Thoracic aorta (tissue), 2 donors: ENCODE data around the gene TMC5. TPM values are rescaled to one million over a fixed set of nuclear protein-coding genes. Genes with fewer than 3 reads are reported as not detected.
"Not testable (repeated sequence)": the region's sequence is repeated elsewhere in the genome, so short reads cannot be mapped to it uniquely, and the experiment has no call there.

Experiments
- ATAC-seq: fragments of 150-250 bp; one replicate; pipeline ENCODE4 v1.8.0; 2017; ENCODE audit warnings: low read depth; ENCODE audit not compliant: insufficient number of reproducible peaks, low FRiP score
- DNase-seq: peaks from one replicate; pipeline ENCODE4 v3.0.0-alpha.2; 2020; ENCODE audit warnings: low spot score
- H3K27ac ChIP-seq, 2 donors: fragments of 200-600 bp; sonication (generic); 1 replicate in 1 of 2; 2 replicates in 1 of 2; pipeline ENCODE4 v1.5.1; 2016; ENCODE audit warnings: mild to moderate bottlenecking in 2 of 2, moderate library complexity in 2 of 2
- H3K27me3 ChIP-seq: fragments of 200-600 bp; sonication (generic); replicated peaks from 2 replicates; pipeline ENCODE4 v1.6.0; 2016; ENCODE audit warnings: mild to moderate bottlenecking; ENCODE audit not compliant: insufficient read depth
- H3K36me3 ChIP-seq: fragments of 200-600 bp; sonication (generic); one replicate; pipeline ENCODE4 v1.5.1; 2016
- H3K4me1 ChIP-seq, 2 donors: fragments of 200-600 bp; sonication (generic); 1 replicate in 1 of 2; 2 replicates in 1 of 2; pipeline versions ENCODE4 v1.5.1 to v1.6.0; 2016; ENCODE audit warnings: low read depth in 2 of 2, mild to moderate bottlenecking in 1 of 2; ENCODE audit not compliant: control insufficient read depth in 1 of 2
- H3K4me3 ChIP-seq: fragments of 200-600 bp; sonication (generic); 2 replicates; pipeline ENCODE4 v1.5.1; 2016; ENCODE audit warnings: mild to moderate bottlenecking
- H3K9me3 ChIP-seq: fragments of 200-600 bp; sonication (generic); 2 replicates; pipeline ENCODE4 v1.5.1; 2016
- CTCF ChIP-seq: fragments of 200-600 bp; sonication (generic); IDR thresholded peaks from one replicate; pipeline ENCODE4 v1.5.1; 2019; ENCODE audit warnings: antibody characterized with exemption
- total RNA-seq, 2 donors: library from RNA; depleted of rRNA; stranded (reverse); fragments of >200 nt; gene quantifications; one replicate each; pipeline versions ENCODE4 v1.1.0 to v1.2.3, GENCODE V29; 2016

The TMC5 gene, protein sequence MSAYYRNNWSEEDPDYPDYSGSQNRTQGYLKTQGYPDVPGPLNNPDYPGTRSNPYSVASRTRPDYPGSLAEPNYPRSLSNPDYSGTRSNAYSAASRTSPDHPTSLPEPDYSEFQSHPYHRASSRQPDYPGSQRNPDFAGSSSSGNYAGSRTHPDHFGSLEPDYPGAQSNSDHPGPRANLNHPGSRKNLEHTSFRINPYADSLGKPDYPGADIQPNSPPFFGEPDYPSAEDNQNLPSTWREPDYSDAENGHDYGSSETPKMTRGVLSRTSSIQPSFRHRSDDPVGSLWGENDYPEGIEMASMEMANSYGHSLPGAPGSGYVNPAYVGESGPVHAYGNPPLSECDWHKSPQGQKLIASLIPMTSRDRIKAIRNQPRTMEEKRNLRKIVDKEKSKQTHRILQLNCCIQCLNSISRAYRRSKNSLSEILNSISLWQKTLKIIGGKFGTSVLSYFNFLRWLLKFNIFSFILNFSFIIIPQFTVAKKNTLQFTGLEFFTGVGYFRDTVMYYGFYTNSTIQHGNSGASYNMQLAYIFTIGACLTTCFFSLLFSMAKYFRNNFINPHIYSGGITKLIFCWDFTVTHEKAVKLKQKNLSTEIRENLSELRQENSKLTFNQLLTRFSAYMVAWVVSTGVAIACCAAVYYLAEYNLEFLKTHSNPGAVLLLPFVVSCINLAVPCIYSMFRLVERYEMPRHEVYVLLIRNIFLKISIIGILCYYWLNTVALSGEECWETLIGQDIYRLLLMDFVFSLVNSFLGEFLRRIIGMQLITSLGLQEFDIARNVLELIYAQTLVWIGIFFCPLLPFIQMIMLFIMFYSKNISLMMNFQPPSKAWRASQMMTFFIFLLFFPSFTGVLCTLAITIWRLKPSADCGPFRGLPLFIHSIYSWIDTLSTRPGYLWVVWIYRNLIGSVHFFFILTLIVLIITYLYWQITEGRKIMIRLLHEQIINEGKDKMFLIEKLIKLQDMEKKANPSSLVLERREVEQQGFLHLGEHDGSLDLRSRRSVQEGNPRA
- total RNA-seq = under 1 TPM in 1 of 2 donors, not detected in 1; 0.71 TPM

GRCh38 chr16:19417640-19418039 lies at the start of gene TMC5:
Gene TMC5, plus strand, starts transcription at chr16:19417883. Its CDS starts 22,156 bp downstream, at chr16:19440039.
- Histone ChIP-seq H3K27ac (no peak within 1 kb of the TSS), H3K4me1 (no peaks in the 10 kb centered on the region), H3K4me3 (no peak within 1 kb of the TSS), H3K27me3 (no peaks in the 10 kb centered on the region), H3K9me3 (no peaks in the 10 kb centered on the region), H3K36me3 (no peaks in the 10 kb centered on the region)
- no peak for TF ChIP-seq CTCF
- ATAC-seq (no peak), DNase-seq (no peak)

- ATAC-seq, H3K9me3 ChIP-seq, H3K27me3 ChIP-seq, DNase-seq, H3K27ac ChIP-seq, H3K4me1 ChIP-seq, H3K36me3 ChIP-seq, H3K4me3 ChIP-seq: not testable (repeated sequence)
These were observed 45.1 kb upstream of the TMC5 start for GRCh38 chr16:19372541-19372940.

GRCh38 chr16:19374402-19374801 lies 43.3 kb upstream of the TMC5 start:
- no peaks in the 10 kb centered on the region for H3K27me3 ChIP-seq
- no peak overlapping the region for H3K27ac ChIP-seq
- H3K4me1 ChIP-seq = no peaks in the 10 kb centered on the region
- no peaks in the 10 kb centered on the region for H3K36me3 ChIP-seq
- DNase-seq = no peak
- H3K9me3 ChIP-seq = no peaks in the 10 kb centered on the region
- no peak for TF ChIP-seq CTCF
- ATAC-seq = no peak
- no peak overlapping the region for H3K4me3 ChIP-seq

GRCh38 chr16:19375561-19376158 lies 42.0 kb upstream of the TMC5 start:
- peak; percentile 92 for TF ChIP-seq CTCF
- no peaks in the 10 kb centered on the region for H3K9me3 ChIP-seq
- ATAC-seq = no peak
- peaks cover 0 to 10% of the 10 kb centered on the region in 2 donors for H3K4me1 ChIP-seq
- DNase-seq = no peak
- no peaks in the 10 kb centered on the region for H3K36me3 ChIP-seq
- no peaks in the 10 kb centered on the region for H3K27me3 ChIP-seq
- no peak overlapping the region for H3K27ac ChIP-seq
- H3K4me3 ChIP-seq = no peak overlapping the region

GRCh38 chr16:19377864-19378263 lies 39.8 kb upstream of the TMC5 start:
- Histone ChIP-seq H3K27ac (no peak overlapping the region), H3K27me3 (no peaks in the 10 kb centered on the region), H3K4me3 (no peak overlapping the region), H3K36me3 (no peaks in the 10 kb centered on the region), H3K4me1 (peaks cover 0 to 11% of the 10 kb centered on the region in 2 donors), H3K9me3 (no peaks in the 10 kb centered on the region)
- no peak for TF ChIP-seq CTCF
- no peak for DNase-seq
- ATAC-seq = no peak
